ENCODE measurements around the gene CCDC7. TPM values are rescaled to one million over a fixed set of nuclear protein-coding genes. Genes with fewer than 3 reads are reported as not detected.

CCDC7 gene
- total RNA-seq, 1 experiment from 2014 or later = 4.0 TPM

- Histone ChIP-seq H3K27ac (ENCODE audit: low read depth, low read length) (no peak overlapping the region), H4K20me1 (ENCODE audit: insufficient read depth) (no peaks in the 10 kb centered on the region), H2AFZ (ENCODE audit: low read depth, low read length, poor library complexity, severe bottlenecking) (no peak overlapping the region), H3K27me3 (ENCODE audit: insufficient read depth, low read length) (no peaks in the 10 kb centered on the region), H3K4me3 (replicated peaks in 1 of 2; ENCODE audit: low read depth in 1 of 2, low read length in 2 of 2) (no peak overlapping the region), H3K36me3 (ENCODE audit: control insufficient read depth in 1 of 2, insufficient read depth in 2 of 2, low read length in 2 of 2) (no peaks in the 10 kb centered on the region; a peak in 1 of 4 replicates), H3K9ac (ENCODE audit: low read length) (no peak overlapping the region), H3K4me2 (ENCODE audit: low read length) (no peak overlapping the region), H3K9me3 (ENCODE audit: control insufficient read depth in 1 of 2, insufficient read depth in 1 of 2, low read depth in 1 of 2, low read length in 2 of 2) (no peaks in the 10 kb centered on the region), H3K4me1 (ENCODE audit: control insufficient read depth in 1 of 2, insufficient read depth in 2 of 2, low read length in 2 of 2) (no peaks in the 10 kb centered on the region), H3K79me2 (ENCODE audit: insufficient read depth, low read length) (no peaks in the 10 kb centered on the region), H3K9me2 (ENCODE audit: insufficient read depth) (no peaks in the 10 kb centered on the region)
- no peak for TF ChIP-seq SRF (IDR thresholded peaks at IDR 0.05; ENCODE audit: low read depth)
- no peak for TF ChIP-seq EZH2 (IDR thresholded peaks at IDR 0.05)
- TF ChIP-seq TCF7L2 (IDR thresholded peaks at IDR 0.05; ENCODE audit: borderline replicate concordance, extremely low read depth, insufficient read depth, insufficient read length) = no peak
- TF ChIP-seq RAD21 (IDR thresholded peaks at IDR 0.05; ENCODE audit: low read depth) = no peak
- TF ChIP-seq SP1 (IDR thresholded peaks at IDR 0.05; ENCODE audit: low read depth) = no peak
- TF ChIP-seq POLR2AphosphoS5 (IDR thresholded peaks at IDR 0.05; ENCODE audit: low read depth, low read length) = no peak
- TF ChIP-seq, protein P1, sequence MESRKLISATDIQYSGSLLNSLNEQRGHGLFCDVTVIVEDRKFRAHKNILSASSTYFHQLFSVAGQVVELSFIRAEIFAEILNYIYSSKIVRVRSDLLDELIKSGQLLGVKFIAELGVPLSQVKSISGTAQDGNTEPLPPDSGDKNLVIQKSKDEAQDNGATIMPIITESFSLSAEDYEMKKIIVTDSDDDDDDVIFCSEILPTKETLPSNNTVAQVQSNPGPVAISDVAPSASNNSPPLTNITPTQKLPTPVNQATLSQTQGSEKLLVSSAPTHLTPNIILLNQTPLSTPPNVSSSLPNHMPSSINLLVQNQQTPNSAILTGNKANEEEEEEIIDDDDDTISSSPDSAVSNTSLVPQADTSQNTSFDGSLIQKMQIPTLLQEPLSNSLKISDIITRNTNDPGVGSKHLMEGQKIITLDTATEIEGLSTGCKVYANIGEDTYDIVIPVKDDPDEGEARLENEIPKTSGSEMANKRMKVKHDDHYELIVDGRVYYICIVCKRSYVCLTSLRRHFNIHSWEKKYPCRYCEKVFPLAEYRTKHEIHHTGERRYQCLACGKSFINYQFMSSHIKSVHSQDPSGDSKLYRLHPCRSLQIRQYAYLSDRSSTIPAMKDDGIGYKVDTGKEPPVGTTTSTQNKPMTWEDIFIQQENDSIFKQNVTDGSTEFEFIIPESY (IDR thresholded peaks at IDR 0.05; ENCODE audit: extremely low read depth, insufficient replicate concordance, low read length) = no peak
- TF ChIP-seq CTCF (IDR thresholded peaks at IDR 0.05 in 2 of 3, conservative IDR thresholded peaks at IDR 0.05 in 1 of 3; ENCODE audit: borderline replicate concordance in 1 of 3, insufficient read depth in 1 of 3, low read depth in 2 of 3, low read length in 2 of 3) = no peak
- no peak for TF ChIP-seq CEBPB (IDR thresholded peaks at IDR 0.05; ENCODE audit: low read depth)
- no peak for TF ChIP-seq YY1 (IDR thresholded peaks at IDR 0.05; ENCODE audit: extremely low read depth, insufficient replicate concordance, low read depth, low read length)
- no peak for TF ChIP-seq ZFX (IDR thresholded peaks at IDR 0.05)
- TF ChIP-seq EZH2phosphoT487 (IDR thresholded peaks at IDR 0.05; ENCODE audit: borderline replicate concordance) = no peak
- TF ChIP-seq JUND (IDR thresholded peaks at IDR 0.05) = no peak
- BruUV-seq (replicated peaks) = no TSS peak
- ATAC-seq = no peak
- DNase-seq (ENCODE audit: low read depth, low spot score) = no peak
- POLR2A ChIA-PET = no interaction called here
- CTCF ChIA-PET = no interaction called here
- RAD21 ChIA-PET (ENCODE audit: low non-redundant PET in 1 of 2, low total read pairs in 2 of 2, uncharacterized antibody in 2 of 2, unreplicated experiment in 2 of 2) = no interaction called here
- intact Hi-C loops (cut with micrococcal nuclease) = no loop called here
Observed at GRCh38 chr10:32461203-32461602, 15.3 kb downstream of the CCDC7 start.
